PC-9 (cell line): ENCODE data around the gene COL4A6. TPM values are rescaled to one million over a fixed set of nuclear protein-coding genes. Genes with fewer than 3 reads are reported as not detected.

Source experiments
- BruUV-seq: library from RNA; stranded (reverse); fragments of 400-500 nt; replicated peaks from 2 replicates; lab custom pipeline; 2021; lab: Mats Ljungman, UMichigan
- CTCF ChIA-PET: fragments of 300-600 bp; sonication (Branson Sonifier 250); formaldehyde crosslinking; loops from one replicate; lab custom pipeline; 2022; ENCODE audit warnings: antibody characterized with exemption; lab: Charles Lee
- POLR2A ChIA-PET: fragments of 300-600 bp; sonication (Branson Sonifier 250); formaldehyde crosslinking; loops from one replicate; lab custom pipeline; 2022; ENCODE audit warnings: antibody characterized with exemption; ENCODE audit not compliant: unreplicated experiment; lab: Charles Lee
- DNase-seq, 2 experiments: peaks; one replicate each; pipeline versions ENCODE4 v3.0.0 to v3.0.0-alpha.2; 2015 to 2022; ENCODE audit warnings: mixed read lengths in 1 of 2
- H2AFZ ChIP-seq: fragments of 200-600 bp; sonication (generic); 2 replicates; pipeline ENCODE4 v1.8.1; 2017; ENCODE audit warnings: antibody characterized with exemption
- H3F3A ChIP-seq: fragments of 200-600 bp; sonication (generic); 2 replicates; pipeline ENCODE4 v1.8.1; 2017; ENCODE audit warnings: antibody characterized with exemption, mild to moderate bottlenecking, low read depth; ENCODE audit not compliant: insufficient read depth
- H3K27ac ChIP-seq: fragments of 200-600 bp; sonication (generic); 2 replicates; pipeline ENCODE4 v1.6.1; 2016; ENCODE audit warnings: mixed run types
- H3K27me3 ChIP-seq: fragments of 200-600 bp; sonication (generic); 2 replicates; pipeline ENCODE4 v1.6.1; 2016; ENCODE audit warnings: low read depth, mixed run types; ENCODE audit not compliant: insufficient read depth
- H3K36me3 ChIP-seq: fragments of 200-600 bp; sonication (generic); 2 replicates; pipeline ENCODE4 v1.6.1; 2016; ENCODE audit warnings: low read depth, mixed run types
- H3K4me1 ChIP-seq: fragments of 200-600 bp; sonication (generic); replicated peaks from 2 replicates; pipeline ENCODE4 v1.6.1; 2016; ENCODE audit warnings: mixed run types; ENCODE audit not compliant: insufficient read depth
- H3K4me2 ChIP-seq: fragments of 200-600 bp; sonication (generic); 2 replicates; pipeline ENCODE4 v1.6.1; 2017; ENCODE audit warnings: mixed run types
- H3K4me3 ChIP-seq: fragments of 200-600 bp; sonication (generic); 2 replicates; pipeline ENCODE4 v1.6.1; 2016; ENCODE audit warnings: mixed run types
- H3K79me2 ChIP-seq: fragments of 200-600 bp; sonication (generic); 2 replicates; pipeline ENCODE4 v1.6.1; 2017; ENCODE audit warnings: low read depth, mixed run types
- H3K9me2 ChIP-seq: fragments of 200-600 bp; sonication (generic); 2 replicates; pipeline ENCODE4 v1.8.1; 2017; ENCODE audit warnings: mild to moderate bottlenecking; ENCODE audit not compliant: insufficient read depth
- H3K9me3 ChIP-seq: fragments of 200-600 bp; sonication (generic); 2 replicates; pipeline ENCODE4 v1.8.1; 2016; ENCODE audit warnings: low read depth; ENCODE audit not compliant: insufficient read depth
- H4K20me1 ChIP-seq: fragments of 200-600 bp; sonication (generic); 2 replicates; pipeline ENCODE4 v1.8.1; 2017; ENCODE audit not compliant: insufficient read depth
- EZH2 ChIP-seq: fragments of 200-600 bp; sonication (generic); IDR thresholded peaks from 2 replicates; pipeline ENCODE4 v1.8.0; 2017; ENCODE audit warnings: antibody characterized with exemption, low read depth
- intact Hi-C: fragments of 100-400 bp; cut with micrococcal nuclease; formaldehyde crosslinking; loops from one replicate; pipeline ENCODE4 v1.10.0; 2022; ENCODE audit not compliant: unreplicated experiment
- total RNA-seq: library from RNA; stranded (reverse); gene quantifications from 2 replicates; pipeline ENCODE4 v1.2.3, GENCODE V29; 2021
- TF ChIP-seq, protein P1 (sequence below): fragments of 200-600 bp; sonication (generic); conservative IDR thresholded peaks from 2 replicates; pipeline ENCODE4 v1.6.1; 2017; ENCODE audit warnings: mixed run types, antibody characterized with exemption, mild to moderate bottlenecking, moderate library complexity

The COL4A6 gene
- total RNA-seq, 1 experiment from 2014 or later, result 15.5 TPM

DNA sequence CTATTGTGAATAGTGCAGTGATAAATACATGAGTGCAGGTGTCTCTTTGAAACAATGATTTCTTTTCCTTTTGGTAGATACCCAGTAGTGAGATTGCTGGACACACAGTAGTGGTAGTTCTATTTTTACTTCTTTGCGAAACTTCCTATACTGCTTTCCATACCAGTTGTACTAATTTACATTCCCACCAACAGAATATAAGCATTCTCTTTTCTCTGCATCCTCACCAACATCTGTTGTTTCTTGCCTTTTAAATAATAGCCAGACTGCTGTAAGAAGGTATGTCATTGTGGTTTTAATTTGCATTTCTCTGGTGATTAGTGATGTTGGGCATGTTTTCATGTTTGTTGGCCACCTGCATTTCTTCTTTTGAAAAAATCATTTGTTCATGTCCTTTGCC, 105.9 kb downstream of the COL4A6 start:
- no peak overlapping the region for H3K4me2 ChIP-seq
- H3F3A ChIP-seq, result no peaks in the 10 kb centered on the region
- no peak overlapping the region for H3K4me3 ChIP-seq
- TF ChIP-seq, protein P1, sequence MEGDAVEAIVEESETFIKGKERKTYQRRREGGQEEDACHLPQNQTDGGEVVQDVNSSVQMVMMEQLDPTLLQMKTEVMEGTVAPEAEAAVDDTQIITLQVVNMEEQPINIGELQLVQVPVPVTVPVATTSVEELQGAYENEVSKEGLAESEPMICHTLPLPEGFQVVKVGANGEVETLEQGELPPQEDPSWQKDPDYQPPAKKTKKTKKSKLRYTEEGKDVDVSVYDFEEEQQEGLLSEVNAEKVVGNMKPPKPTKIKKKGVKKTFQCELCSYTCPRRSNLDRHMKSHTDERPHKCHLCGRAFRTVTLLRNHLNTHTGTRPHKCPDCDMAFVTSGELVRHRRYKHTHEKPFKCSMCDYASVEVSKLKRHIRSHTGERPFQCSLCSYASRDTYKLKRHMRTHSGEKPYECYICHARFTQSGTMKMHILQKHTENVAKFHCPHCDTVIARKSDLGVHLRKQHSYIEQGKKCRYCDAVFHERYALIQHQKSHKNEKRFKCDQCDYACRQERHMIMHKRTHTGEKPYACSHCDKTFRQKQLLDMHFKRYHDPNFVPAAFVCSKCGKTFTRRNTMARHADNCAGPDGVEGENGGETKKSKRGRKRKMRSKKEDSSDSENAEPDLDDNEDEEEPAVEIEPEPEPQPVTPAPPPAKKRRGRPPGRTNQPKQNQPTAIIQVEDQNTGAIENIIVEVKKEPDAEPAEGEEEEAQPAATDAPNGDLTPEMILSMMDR, result no peak
- no peak for TF ChIP-seq EZH2
- H3K4me1 ChIP-seq, result no peaks in the 10 kb centered on the region
- no peaks in the 10 kb centered on the region for H4K20me1 ChIP-seq
- H3K9me2 ChIP-seq, result no peaks in the 10 kb centered on the region
- H2AFZ ChIP-seq, result no peak overlapping the region
- H3K79me2 ChIP-seq, result no peaks in the 10 kb centered on the region
- no peak for DNase-seq
- no peaks in the 10 kb centered on the region for H3K36me3 ChIP-seq
- CTCF ChIA-PET, result no interaction called here
- H3K27ac ChIP-seq, result no peak overlapping the region
- H3K9me3 ChIP-seq, result no peaks in the 10 kb centered on the region
- POLR2A ChIA-PET, result no interaction called here
- H3K27me3 ChIP-seq, result no peaks in the 10 kb centered on the region
- intact Hi-C loops, result no loop called here
- no TSS peak for BruUV-seq

DNA sequence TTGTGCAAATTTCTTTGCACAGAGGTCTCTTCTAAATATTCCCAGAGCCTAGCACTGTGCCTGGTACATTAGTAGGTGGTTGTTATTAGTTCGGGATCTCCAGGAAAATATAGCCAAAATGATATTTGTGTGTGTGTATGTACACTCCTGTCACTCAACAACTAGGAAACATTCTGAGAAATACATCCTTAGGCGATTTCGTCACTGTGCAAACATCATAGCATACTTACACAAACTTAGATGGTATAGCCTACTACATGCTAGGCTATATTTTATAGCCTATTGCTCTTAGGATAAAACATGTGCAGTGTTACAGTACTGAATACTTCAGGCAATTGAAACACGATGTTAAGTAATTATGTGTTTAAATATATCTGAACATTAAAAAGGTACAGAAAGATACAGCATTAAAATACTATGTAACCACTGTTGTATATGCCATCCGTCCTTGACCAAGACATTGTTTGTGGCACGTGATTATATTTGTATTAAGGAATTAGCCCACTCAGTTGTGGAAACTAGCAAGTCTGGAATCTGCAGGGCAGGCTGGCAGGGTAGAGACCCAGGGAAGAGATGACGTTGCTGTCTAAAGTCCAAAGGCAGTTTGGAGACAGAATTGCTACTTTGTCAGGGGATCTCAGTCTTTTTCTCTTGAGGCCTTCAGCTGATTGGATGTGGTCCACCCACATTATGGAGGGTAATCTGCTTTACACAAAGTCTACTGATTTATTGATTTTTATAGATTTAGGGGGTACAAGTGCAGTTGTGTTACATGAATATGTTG, 106.9 kb downstream of the COL4A6 start:
- CTCF ChIA-PET, result no interaction called here
- no peak overlapping the region for H3K4me3 ChIP-seq
- H3K36me3 ChIP-seq, result no peaks in the 10 kb centered on the region
- H2AFZ ChIP-seq, result no peak overlapping the region
- intact Hi-C loops, result no loop called here
- H3K4me1 ChIP-seq, result no peaks in the 10 kb centered on the region
- H3K9me3 ChIP-seq, result no peaks in the 10 kb centered on the region
- BruUV-seq, result no TSS peak
- POLR2A ChIA-PET, result no interaction called here
- no peaks in the 10 kb centered on the region for H3K79me2 ChIP-seq
- H3K9me2 ChIP-seq, result no peaks in the 10 kb centered on the region
- H4K20me1 ChIP-seq, result no peaks in the 10 kb centered on the region
- TF ChIP-seq EZH2, result no peak
- TF ChIP-seq, protein P1, result no peak
- H3K4me2 ChIP-seq, result no peak overlapping the region
- H3K27ac ChIP-seq, result no peak overlapping the region
- no peaks in the 10 kb centered on the region for H3F3A ChIP-seq
- no peaks in the 10 kb centered on the region for H3K27me3 ChIP-seq
- DNase-seq, result no peak

DNA sequence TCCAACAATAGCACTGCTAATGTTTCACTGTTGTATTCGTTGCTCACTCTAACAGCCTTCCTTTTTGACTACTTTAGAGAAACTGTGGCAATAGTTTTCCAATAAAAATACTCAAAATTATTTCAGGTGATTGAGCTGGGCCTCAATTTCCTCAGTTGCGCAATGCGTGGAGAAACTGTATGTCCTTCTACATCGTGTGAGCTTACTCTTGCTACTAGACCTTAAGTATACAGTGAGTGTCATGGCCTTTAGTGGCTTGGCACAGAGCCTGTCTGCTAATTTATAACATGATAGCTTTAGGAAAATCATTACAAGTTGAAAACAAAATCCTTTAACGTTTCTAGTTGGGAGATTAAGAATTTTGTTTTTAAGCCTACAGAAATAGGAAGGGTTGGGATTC, 114.5 kb downstream of the COL4A6 start:
- ChIA-PET CTCF (no interaction called here), POLR2A (no interaction called here)
- Histone ChIP-seq H3F3A (no peaks in the 10 kb centered on the region), H3K9me3 (no peaks in the 10 kb centered on the region), H3K4me3 (no peak overlapping the region), H2AFZ (no peak overlapping the region), H3K27ac (no peak overlapping the region), H3K9me2 (no peaks in the 10 kb centered on the region), H3K4me1 (no peaks in the 10 kb centered on the region), H3K36me3 (no peaks in the 10 kb centered on the region), H3K79me2 (no peaks in the 10 kb centered on the region), H3K4me2 (no peak overlapping the region), H4K20me1 (no peaks in the 10 kb centered on the region), H3K27me3 (no peaks in the 10 kb centered on the region)
- intact Hi-C loops, result no loop called here
- no TSS peak for BruUV-seq
- DNase-seq, result no peak
- TF ChIP-seq EZH2, result no peak
- TF ChIP-seq, protein P1, result no peak
